Ascending aorta (tissue), 2 donors: ENCODE results near the gene ARPC5L. TPM values are rescaled to one million over a fixed set of nuclear protein-coding genes. Genes with fewer than 3 reads are reported as not detected.
"Not testable (repeated sequence)": the region's sequence is repeated elsewhere in the genome, so short reads cannot be mapped to it uniquely, and the experiment has no call there.

Experiments used
- DNase-seq, 2 donors: peaks; one replicate each; pipeline ENCODE4 v3.0.0-alpha.2; 2019; ENCODE audit warnings: low spot score in 2 of 2
- H3K27ac ChIP-seq, 2 donors: fragments of 200-600 bp; sonication (generic); one replicate each; pipeline ENCODE4 v1.5.1; 2016 to 2017; ENCODE audit warnings: mild to moderate bottlenecking in 1 of 2
- H3K27me3 ChIP-seq: fragments of 200-600 bp; sonication (generic); one replicate; pipeline ENCODE4 v1.5.1; 2017
- H3K36me3 ChIP-seq, 2 donors: fragments of 200-600 bp; sonication (generic); one replicate each; pipeline ENCODE4 v1.5.1; 2016
- H3K4me1 ChIP-seq, 2 donors: fragments of 200-600 bp; sonication (generic); one replicate each; pipeline ENCODE4 v1.5.1; 2016 to 2017; ENCODE audit warnings: mild to moderate bottlenecking in 1 of 2
- H3K4me3 ChIP-seq, 2 donors: fragments of 200-600 bp; sonication (generic); one replicate each; pipeline ENCODE4 v1.5.1; 2016 to 2017; ENCODE audit warnings: mild to moderate bottlenecking in 1 of 2
- H3K9me3 ChIP-seq, 2 donors: fragments of 200-600 bp; sonication (generic); one replicate each; pipeline ENCODE4 v1.5.1; 2016
- intact Hi-C: fragments of 100-400 bp; cut with DNase I; formaldehyde crosslinking; loops from one replicate; pipeline ENCODE4 v1.15.1; 2023
- total RNA-seq: library from RNA; depleted of rRNA; stranded (reverse); fragments of >200 nt; gene quantifications from one replicate; pipeline ENCODE4 v1.1.0, GENCODE V29; 2016
- TF ChIP-seq, protein P1 (sequence below), 3 experiments: fragments of 200-600 bp in 2 of 3; fragments of 450-650 bp in 1 of 3; sonication (generic) in 2 of 3; IDR thresholded peaks; one replicate each; pipeline ENCODE4 v1.5.1; 2016 to 2019; ENCODE audit warnings: antibody characterized with exemption in 3 of 3, mild to moderate bottlenecking in 1 of 3, moderate library complexity in 1 of 3

ARPC5L gene
- total RNA-seq, 1 donor from 2014 or later: 12.0 TPM

DNA sequence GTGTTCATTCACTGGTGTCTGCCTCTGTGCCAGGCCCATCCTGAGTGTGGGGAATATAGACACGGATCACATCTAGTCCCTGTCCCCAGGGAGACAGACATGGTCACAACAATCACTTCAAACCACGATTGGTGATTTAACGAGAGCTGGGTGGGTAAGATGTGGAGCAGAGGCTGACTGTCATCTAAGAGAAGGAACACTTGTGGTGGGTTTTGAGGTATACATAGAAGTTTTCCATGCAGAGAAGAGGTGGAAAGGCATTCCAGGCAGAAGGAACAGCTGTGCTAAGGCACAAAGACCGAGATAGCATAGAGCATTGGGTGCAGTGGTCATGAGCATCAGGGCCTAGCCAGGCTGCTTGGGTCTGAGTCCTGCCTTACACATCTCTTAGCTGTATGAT is 31.3 kb upstream of the ARPC5L start:
- DNase-seq: no peak
- H3K4me3 ChIP-seq: no peak overlapping the region
- intact Hi-C loops: no loop called here
- H3K9me3 ChIP-seq: no peaks in the 10 kb centered on the region
- H3K27ac ChIP-seq: no peak overlapping the region
- H3K27me3 ChIP-seq: no peaks in the 10 kb centered on the region
- H3K36me3 ChIP-seq: no peaks in the 10 kb centered on the region
- TF ChIP-seq, protein P1, sequence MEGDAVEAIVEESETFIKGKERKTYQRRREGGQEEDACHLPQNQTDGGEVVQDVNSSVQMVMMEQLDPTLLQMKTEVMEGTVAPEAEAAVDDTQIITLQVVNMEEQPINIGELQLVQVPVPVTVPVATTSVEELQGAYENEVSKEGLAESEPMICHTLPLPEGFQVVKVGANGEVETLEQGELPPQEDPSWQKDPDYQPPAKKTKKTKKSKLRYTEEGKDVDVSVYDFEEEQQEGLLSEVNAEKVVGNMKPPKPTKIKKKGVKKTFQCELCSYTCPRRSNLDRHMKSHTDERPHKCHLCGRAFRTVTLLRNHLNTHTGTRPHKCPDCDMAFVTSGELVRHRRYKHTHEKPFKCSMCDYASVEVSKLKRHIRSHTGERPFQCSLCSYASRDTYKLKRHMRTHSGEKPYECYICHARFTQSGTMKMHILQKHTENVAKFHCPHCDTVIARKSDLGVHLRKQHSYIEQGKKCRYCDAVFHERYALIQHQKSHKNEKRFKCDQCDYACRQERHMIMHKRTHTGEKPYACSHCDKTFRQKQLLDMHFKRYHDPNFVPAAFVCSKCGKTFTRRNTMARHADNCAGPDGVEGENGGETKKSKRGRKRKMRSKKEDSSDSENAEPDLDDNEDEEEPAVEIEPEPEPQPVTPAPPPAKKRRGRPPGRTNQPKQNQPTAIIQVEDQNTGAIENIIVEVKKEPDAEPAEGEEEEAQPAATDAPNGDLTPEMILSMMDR (IDR thresholded peaks at IDR 0.05): no peak
- peaks cover 0 to 2% of the 10 kb centered on the region in 2 donors for H3K4me1 ChIP-seq

DNA sequence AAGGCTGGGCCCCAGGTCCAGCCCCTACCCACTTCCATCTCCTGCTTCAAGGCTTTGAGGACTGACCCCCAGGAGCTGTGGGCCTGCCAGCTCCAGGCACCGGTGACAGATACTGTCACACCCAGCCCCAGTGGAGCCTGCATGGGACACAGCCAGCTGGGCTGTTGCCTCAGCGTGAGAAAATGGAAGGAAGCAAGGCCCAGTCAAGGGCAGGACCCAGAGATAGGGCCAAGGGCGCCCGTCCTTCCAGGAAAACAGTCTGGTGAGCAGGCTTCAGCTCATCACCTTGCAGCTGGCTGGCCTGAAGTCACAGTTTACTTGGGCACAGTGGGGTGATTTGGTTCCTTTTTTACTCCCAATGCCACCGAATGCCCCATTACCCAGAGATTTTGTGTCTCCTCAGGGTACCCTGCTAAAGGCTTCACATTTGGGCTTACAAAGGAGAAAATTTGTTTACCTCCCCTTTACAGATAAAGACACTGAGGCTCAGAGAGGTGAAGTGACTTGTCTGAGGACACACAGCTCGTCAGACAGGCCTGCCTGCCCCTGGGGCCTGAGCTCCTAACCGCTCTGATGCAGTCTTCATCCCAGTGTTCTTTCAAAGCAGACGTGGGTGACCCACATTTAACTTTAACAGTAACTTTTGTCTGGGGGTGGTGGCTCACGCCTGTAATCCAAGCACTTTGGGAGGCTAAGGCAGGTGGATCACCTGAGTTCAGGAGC is 30.1 kb upstream of the ARPC5L start:
- intact Hi-C loops: no loop called here
- Histone ChIP-seq H3K27me3 (no peaks in the 10 kb centered on the region), H3K36me3 (no peaks in the 10 kb centered on the region), H3K27ac (no peak overlapping the region), H3K4me1 (peaks cover 0 to 2% of the 10 kb centered on the region in 2 donors), H3K9me3 (no peaks in the 10 kb centered on the region), H3K4me3 (no peak overlapping the region)
- TF ChIP-seq, protein P1 (IDR thresholded peaks at IDR 0.05): no peak
- no peak for DNase-seq

DNA sequence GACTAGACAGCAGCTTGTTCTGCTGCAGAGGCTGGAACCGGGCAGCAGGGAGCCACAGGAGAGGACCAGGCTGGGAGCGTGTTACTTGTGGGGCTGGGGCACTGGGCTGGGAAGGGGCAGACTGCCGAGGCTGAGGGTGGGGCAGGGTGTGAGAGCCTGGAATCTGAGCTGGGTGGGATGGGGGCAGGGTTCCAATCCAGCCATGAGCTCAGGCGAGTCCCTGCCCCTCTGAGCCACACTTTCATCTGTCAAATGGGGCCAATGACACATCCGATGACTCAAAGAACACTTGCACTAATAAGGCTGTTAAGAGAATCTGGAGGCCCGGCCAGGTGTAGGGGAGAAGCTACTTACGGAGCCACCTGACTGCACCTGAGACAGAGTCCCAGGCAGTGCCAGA is 27.3 kb upstream of the ARPC5L start:
- Histone ChIP-seq H3K27ac (no peak overlapping the region), H3K27me3 (no peaks in the 10 kb centered on the region), H3K4me1 (peaks cover 0 to 2% of the 10 kb centered on the region in 2 donors), H3K4me3 (no peak overlapping the region), H3K9me3 (no peaks in the 10 kb centered on the region), H3K36me3 (no peaks in the 10 kb centered on the region)
- intact Hi-C loops: no loop called here
- no peak for DNase-seq
- TF ChIP-seq, protein P1 (IDR thresholded peaks at IDR 0.05): no peak

DNA sequence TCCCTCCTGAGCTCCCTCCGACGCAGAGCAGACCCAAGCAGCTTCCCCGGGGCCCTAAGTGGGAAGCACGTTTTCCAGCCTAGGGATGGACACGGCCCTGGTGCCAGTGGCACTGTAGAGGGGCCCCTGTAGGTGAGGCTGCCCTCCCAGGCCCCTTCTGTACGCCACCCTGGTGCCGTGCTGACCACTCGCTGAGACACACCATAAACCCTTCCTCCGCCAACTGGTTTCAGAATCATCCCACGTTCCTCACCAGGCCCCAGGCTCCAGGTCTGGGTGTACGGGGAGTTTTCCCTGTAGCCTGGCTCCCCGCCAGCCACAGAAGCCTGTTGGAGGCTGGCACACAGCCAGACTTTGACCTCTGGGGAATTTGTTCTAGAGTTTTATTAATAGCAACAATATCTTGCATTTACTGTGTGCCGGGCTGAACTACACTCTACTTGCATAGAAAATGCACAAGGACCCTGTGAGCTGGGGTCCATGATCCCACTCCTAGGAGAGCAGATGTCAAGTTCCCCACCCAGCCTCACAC is 26.8 kb upstream of the ARPC5L start:
- intact Hi-C loops: loop anchor here (5.0 kb wide), 1 partner anchor 43 kb away; no protein-coding TSS in a partner anchor
- no peak overlapping the region for H3K4me3 ChIP-seq
- no peak overlapping the region for H3K27ac ChIP-seq

DNA sequence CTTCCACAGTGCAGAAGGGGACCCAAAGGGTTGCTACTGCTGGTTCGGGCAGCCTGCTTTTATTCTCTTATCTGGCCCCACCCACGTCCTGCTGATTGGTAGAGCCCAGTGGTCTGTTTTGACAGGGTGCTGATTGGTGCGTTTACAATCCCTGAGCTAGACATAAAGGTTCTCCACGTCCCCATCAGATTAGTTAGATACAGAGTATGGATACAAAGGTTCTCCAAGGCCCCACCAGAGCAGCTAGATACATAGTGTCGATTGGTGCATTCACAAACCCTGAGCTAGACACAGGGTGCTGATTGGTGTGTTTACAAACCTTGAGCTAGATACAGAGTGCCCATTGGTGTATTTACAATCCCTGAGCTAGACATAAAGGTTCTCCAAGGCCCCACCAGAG is 23.8 kb upstream of the ARPC5L start:
- not testable (repeated sequence) for H3K9me3 ChIP-seq, H3K27ac ChIP-seq, H3K27me3 ChIP-seq, H3K4me1 ChIP-seq, H3K4me3 ChIP-seq, H3K36me3 ChIP-seq, DNase-seq
- intact Hi-C loops: loop anchor here (5.0 kb wide), 1 partner anchor 46 kb away; no protein-coding TSS in a partner anchor

More for the DNA sequence above, 26.8 kb upstream of the ARPC5L start:
- TF ChIP-seq, protein P1 (IDR thresholded peaks at IDR 0.05): no peak
- Histone ChIP-seq H3K27me3 (no peaks in the 10 kb centered on the region), H3K4me1 (peaks cover 0 to 2% of the 10 kb centered on the region in 2 donors), H3K9me3 (no peaks in the 10 kb centered on the region), H3K36me3 (no peaks in the 10 kb centered on the region)
- no peak for DNase-seq

DNA sequence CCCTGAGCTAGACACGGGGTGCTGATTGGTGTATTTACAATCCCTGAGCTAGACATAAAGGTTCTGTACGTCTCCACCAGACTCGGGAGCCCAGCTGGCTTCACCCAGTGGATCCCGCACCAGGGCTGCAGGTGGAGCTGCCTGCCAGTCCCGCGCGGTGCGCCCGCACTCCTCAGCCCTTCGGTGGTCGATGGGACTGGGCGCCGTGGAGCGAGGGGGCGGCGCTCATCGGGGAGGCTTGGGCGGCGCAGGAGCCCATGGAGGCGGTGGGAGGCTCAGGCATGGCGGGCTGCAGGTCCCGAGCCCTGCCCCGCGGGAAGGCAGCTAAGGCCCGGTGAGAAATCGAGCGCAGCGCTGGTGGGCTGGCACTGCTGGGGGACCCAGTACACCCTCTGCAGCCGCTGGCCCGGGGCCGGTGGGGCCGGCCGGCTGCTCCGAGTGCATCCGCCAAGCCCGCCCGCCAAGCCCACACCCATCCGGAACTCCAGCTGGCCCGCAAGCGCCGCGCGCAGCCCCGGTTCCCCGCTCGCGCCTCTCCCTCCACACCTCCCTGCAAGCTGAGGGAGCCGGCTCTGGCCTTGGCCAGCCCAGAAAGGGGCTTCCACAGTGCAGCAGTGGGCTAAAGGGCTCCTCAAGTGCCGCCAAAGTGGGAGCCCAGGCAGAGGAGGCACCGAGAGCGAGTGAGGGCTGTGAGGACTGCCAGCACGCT is 23.2 kb upstream of the ARPC5L start:
- H3K9me3 ChIP-seq, H3K4me1 ChIP-seq, H3K27me3 ChIP-seq, H3K27ac ChIP-seq, H3K36me3 ChIP-seq, DNase-seq, H3K4me3 ChIP-seq: not testable (repeated sequence)
- intact Hi-C loops: loop anchor here (5.0 kb wide), 1 partner anchor 46 kb away; no protein-coding TSS in a partner anchor
